GM21825 (cell line): Measurements from ENCODE around the gene IRAK2.

Source experiments
- ATAC-seq: cut with Tn5 transposase; IDR thresholded peaks from one replicate; pipeline ENCODE4 v1.9.1; 2021; ENCODE audit warnings: mild to moderate bottlenecking, moderate library complexity; ENCODE audit not compliant: unreplicated experiment

IRAK2 gene

GRCh38 chr3:10188804-10189556, 24.3 kb downstream of the IRAK2 start:
- no peak for ATAC-seq

DNA sequence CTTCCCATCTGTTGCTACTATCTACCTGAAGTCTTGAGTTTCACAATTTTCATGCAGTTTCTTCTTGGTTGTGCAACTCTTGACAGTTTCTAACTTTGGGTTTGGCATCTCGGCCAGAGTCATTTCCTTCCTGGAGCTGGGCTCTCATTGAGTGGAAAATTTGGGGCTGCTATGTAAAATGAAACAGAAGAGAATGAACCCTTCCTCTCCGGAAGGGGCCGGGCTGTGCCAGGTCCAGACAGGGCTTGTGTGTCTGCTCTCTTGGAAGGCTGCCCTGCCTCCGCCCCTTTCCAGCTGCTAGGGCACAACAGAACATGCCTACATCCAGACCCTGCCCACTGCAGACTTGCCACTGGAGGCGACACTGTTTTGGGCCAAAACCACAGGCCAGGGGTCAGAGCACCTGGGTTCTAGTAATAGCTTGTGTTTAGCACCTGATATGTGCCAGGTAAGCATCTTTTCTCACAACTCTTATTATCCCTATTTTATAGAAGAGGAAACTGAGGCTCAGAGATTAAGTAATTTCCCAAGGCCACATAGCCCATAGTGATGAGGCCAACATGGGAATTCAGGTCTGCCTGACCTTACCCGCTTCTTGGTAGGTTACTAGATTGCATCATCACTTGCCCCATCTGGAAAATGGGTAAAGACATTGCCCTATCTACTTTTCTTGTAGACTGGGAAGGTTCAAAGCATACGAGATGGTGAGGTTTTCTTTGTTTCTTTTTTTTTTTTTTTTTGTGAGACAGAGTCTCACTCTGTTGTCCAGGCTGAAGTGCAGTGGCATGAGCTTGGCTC, 25.0 kb downstream of the IRAK2 start:
- no peak for ATAC-seq

DNA sequence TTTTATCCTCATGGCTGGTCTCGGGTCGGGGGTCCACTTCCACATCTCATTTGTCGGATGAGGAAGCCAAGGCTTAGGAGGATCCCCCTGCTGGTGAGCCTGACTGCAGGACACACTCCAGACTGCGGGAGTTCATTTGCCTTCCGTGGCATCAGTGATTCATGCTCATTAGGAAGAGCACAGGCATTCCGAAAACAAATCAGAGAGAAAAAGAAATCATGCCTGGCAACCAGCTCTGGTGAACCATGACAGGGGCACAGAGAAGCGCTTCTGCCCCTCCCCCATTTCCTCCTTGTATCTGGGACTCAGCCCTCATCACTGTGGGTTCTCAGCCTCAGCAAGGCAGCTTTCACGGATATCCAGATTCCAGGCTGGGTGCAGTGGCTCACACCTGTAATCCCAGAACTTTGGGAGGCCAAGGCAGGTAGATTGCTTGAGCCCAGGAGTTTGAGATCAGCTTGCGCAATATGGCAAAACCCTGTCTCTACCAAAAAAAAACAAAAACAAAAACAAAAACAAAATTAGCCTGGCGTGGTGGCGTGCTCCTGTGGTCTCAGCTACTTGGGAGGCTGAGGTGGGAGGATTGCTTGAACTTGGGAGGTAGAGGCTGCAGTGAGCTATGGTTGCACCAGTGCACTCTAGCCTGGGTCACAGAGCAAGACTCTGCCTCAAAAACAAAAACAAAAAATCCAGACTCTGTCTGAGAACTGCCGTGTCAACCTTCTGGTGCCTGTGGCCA, 28.4 kb downstream of the IRAK2 start:
- peak; percentile 33 for ATAC-seq

DNA sequence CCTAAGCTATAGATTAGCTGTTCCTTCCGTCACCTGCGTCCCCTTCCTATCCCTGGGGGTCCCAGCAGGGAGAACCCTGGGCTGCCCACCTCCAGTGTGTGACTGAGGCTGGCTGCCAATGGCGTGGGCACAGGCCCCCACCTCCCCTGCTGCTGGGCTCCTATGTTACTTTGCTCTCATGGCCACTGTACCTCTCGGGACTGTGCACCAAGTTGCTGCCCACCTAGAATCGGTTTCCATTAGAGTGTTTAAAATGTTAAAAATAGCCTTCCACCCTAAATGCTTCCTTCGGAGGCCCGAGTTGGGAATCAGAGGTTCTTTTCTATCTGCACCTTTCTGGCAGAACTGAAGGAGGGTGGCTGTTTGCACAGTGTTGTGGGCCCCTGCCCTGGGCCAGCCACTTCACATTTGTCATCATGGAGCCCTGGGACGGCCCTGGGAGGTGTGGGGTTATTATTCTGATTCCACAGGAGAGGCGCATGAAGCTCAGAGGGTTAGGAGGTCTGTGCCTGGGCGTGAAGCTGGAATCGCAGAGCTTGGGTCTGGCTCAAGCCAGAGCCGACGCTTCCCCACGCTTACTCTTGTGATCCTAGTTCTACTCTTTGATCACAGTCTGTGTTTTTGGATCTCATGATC, 29.1 kb downstream of the IRAK2 start:
- ATAC-seq, result no peak

DNA sequence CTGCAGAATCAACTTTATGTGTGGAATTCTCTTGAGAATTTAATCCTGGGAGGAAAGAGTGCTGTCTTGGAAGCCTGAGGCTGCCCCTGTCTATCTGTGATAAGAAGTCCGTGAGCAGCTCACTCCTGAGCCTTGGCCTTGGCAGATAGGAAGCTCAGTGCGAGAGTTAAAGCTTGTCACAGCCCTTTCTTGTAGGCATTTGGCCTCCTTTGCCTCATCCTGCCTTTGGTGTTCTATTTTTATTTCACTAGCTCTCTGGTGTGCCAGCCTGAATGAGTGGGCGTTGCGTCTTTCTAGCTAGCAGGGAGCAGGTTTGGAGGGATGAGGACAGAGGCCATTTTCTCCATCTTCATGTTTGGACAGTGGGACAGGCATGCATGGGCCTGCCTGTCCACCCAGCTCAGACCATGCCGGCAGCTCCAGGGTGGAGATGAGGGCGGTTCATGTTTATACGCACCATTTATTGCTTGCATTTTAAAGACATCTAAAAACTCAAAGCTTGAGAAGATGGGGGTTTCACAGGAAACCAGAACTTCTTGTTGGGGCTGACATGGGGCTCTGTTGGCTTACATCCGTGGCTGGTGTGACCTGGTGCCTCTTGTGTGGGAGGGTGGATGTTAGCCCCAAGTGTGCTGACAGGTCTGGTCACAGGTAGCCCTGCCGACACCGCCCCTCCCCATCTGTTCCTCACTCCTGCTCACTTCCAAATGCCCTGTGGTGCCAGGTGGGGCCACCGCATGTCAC, 29.8 kb downstream of the IRAK2 start:
- no peak for ATAC-seq

DNA sequence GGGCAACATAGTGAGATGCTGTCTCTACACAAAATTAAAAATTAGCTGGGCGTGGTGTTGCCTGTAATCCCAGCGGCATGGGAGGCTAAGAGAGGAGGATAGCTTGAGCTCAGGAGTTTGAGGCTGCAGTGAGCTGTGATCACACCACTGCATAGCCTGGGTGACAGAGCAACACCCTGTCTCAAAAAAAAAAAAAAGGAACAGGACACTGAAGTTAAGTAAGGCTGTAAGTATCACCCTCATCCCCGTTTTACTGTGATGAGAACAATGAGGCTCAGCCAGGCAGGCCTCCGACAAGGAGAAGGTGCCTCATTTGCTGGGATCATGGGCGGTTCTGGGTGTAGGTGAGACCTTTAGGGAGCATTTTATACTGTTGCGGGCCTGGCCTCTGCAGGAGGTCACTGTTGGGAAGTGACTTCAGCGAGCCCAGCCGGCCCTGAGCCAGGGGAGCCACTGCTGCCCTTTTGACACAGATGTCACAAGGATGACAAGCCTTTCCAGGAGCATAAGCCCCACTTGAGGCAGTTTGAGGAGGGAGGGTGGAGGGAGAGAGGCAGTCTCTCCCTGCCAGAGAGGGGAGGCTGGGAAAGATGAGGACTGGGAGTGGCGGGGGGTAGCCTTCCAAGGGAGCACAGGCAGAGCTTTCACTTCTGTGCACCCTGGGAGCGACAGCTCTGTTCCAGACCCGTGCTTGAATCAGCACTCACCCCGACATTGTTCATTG, 30.8 kb downstream of the IRAK2 start:
- ATAC-seq, result no peak

- no peak for ATAC-seq
Measured at GRCh38 chr3:10196389-10197052, 31.8 kb downstream of the IRAK2 start.

GRCh38 chr3:10198226-10198625, 33.5 kb downstream of the IRAK2 start:
- no peak for ATAC-seq

DNA sequence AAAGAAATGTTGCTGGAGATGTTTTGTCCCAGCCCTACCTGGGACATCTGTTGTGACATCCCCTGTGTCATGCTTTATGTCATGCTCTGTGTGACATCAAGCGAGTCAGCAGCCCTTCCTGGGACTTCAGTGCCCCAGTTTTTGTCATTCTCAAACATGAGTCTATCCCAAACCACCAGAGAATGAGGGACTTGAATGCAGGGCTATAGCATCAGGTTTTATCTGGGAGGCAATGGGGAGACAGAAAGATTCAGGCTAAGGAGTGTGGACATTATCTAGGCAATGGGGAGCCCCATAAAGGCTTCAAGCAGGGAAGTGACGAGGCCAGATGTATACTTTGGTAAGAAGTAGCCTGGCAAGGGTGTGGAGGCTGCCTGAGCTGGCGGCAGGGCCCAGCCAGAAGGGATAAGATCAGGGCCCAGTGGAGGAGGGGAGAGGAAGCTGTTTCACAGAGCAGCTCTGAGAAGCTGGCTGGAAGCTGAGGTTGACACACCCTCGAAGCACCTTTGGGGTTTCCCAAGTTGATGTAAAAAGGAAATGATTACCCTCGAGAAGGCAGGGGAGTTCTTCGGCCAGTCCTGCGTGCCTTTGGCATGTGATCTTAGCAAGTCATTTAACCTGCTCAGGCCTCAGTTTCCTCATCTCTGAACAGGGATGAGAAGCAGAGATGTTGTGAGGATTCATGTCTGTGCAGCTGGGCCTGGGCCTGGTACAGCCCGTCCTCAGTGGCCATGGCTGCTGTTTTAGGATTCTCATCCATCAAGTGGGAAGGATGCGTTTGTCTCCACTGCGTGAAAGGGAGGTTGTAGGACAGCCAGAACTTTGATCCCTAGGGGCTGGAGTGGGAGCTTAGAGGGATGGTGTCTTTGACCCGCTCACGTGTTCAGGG, 34.3 kb downstream of the IRAK2 start:
- peak; percentile 72 for ATAC-seq

DNA sequence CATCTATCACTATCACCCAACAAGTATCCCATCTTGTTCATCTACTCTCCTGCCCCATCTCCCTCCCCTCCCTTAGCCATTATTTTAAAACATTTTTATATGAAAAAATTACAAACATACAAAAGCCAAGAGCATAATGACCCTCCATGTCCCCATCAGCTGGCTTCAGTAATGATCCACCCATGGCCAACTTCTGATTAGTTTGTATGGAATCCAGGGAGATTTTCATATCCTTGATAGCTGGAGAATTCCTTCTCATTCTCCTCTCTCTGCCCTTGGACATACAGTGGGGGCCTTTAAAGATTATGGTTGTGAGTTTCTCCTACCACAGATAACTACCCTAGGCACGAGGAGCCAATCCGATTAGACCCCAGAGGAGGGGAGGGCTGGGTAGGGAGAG, 40.2 kb downstream of the IRAK2 start:
- ATAC-seq, result no peak

DNA sequence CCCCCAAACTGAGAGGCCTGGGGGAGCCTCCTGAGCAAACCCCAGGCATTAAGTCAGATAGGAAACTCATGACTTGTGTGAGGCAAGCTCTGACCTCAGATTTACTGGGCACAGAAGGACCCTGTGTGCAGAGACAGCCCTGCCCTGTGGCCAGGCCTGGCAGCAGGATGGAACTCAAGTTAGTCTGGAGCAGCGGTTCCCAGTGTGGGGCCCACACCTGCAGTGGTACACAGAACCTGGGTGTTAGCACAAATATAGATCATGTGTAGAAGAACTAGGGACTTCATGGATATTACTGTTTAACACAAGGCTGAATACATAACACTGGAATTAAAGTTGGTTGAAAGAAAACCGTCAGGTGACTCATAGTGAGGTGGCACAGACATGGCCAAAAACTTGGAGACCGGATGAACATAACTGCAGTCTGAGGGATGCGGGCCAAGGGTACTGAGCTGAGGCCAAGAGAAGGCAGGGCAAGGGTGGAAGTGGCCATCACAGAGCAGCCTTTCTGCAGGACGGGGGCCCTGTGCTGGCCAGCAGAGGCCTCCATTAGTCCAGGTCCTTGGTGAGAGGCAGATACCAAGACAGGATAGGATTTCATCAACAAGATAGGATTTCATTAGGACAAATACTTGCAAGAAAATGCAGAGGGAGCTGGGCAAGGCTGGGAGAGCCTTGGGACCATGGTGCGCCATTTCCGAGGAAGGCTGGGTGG, 40.9 kb downstream of the IRAK2 start:
- ATAC-seq, result no peak

GRCh38 chr3:10206166-10206511, 41.4 kb downstream of the IRAK2 start:
- ATAC-seq, result no peak

DNA sequence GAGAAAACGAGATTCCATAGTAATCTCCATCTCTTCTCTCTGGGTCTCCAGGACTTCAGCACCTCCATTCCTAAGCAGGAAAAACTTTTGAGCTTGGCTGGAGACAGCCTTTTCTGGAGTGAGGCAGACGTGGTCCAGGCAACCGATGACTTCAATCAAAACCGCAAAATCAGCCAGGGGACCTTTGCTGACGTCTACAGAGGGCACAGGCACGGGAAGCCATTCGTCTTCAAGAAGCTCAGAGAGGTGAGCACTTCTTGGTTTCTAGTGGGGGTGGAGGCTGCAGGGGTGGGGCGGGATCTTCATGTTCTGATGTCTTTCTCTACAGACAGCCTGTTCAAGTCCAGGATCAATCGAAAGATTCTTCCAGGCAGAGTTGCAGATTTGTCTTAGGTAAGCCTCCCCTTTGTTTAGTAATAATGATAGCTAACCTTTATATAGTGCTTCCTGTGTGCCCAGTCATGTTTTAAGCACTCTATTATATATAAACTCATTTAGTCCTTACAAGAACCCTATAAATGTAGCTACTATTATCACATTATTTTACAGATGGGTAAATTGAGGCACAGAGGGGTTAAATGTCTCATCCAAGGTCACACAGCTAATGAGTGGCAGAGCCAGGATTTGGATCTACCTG, 48.6 kb downstream of the IRAK2 start:
- peak; percentile 52 for ATAC-seq

DNA sequence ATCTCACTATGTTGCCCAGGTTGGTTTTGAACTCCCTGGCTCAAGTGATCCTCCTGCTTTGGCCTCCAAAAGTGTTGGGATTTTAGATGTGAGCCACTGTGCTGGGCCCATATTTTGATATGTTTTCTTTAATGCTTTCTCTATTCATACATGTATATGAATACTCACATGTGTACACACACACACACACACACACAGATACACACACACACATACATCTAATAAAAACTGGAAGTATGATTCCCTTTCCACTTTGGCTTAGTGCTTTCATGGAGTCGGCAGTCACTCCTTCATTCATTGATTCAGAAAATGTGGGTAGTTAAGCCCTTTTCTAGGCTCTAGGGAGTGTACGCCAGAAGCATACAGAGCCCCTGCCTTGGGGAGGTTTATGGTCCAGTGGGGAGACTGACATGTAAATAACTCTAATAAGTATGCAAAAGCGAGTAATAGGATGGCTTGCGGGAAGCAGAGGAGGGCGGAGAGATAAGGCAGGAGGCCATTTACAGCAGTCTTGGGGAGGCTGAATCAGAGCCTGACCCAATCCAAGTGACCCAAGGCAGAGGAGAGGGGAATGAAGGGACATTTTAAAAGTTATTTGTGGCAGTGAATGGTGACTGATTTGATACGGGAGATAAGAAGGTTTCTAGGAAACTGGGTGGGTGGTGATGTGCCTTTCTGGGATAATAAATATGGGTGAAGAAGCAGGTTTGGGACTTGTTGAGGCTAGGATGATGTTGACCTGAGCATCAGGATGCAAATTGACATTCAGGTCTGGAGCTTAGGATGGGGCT, 51.1 kb downstream of the IRAK2 start:
- no peak for ATAC-seq

- no peak for ATAC-seq
Measured at GRCh38 chr3:10217359-10217758, 52.6 kb downstream of the IRAK2 start.

DNA sequence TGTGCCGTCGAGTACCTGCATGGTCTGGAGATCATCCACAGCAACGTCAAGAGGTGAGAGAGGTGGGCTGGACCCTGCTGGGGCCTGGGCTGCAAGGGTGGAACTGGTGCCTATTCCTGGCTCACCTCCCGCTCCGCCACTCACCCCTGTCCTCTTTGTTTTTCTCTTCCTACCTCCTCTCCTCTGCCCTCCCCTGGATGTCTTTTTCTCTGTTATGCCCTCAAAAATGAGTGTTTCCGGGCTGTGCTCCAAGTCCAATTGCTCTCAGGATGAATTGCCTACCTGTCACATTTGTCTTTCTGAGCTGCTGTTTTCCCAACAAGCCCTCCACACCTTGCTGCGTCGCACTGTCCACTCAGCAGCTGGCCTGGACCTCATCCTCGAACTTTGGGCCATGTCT, 55.0 kb downstream of the IRAK2 start:
- ATAC-seq, result no peak
